ENCODE results near the gene ALDH3B2. TPM values are rescaled to one million over a fixed set of nuclear protein-coding genes. Genes with fewer than 3 reads are reported as not detected.
"Not testable (repeated sequence)": the region's sequence is repeated elsewhere in the genome, so short reads cannot be mapped to it uniquely, and the experiment has no call there.

Gene ALDH3B2
- total and polyA plus RNA-seq, 2 experiments from 2014 or later: 1.6 to 2.5 TPM

GRCh38 chr11:67687986-67688385 lies 13.6 kb upstream of the ALDH3B2 start:
- Histone ChIP-seq H3K36me3 (replicated peaks; ENCODE audit: insufficient read depth, low read depth) (no peaks in the 10 kb centered on the region), H3K4me2 (no peak overlapping the region), H4K20me1 (ENCODE audit: insufficient read depth, poor library complexity, severe bottlenecking) (no peaks in the 10 kb centered on the region), H2AFZ (no peak overlapping the region), H3K79me2 (no peaks in the 10 kb centered on the region), H3K9me2 (replicated peaks; ENCODE audit: insufficient read depth) (no peaks in the 10 kb centered on the region), H3K4me1 (ENCODE audit: insufficient read depth) (peaks cover 4% of the 10 kb centered on the region), H3K27me3 (no peaks in the 10 kb centered on the region), H3K4me3 (no peak overlapping the region), H3K9me3 (ENCODE audit: low read depth) (no peaks in the 10 kb centered on the region), H3K27ac (no peak overlapping the region)
- 96% methylated on average over 2 of the region's 2 CpGs for WGBS (ENCODE audit: low lambda C conversion rate, missing lambda C conversion rate)
- DNase-seq (ENCODE audit: low spot score): no peak
- TF ChIP-seq CTCF (IDR thresholded peaks at IDR 0.05; ENCODE audit: poor library complexity) (no peak), EZH2phosphoT487 (IDR thresholded peaks at IDR 0.05; ENCODE audit: low read depth, severe bottlenecking, unreplicated experiment) (no peak), EZH2 (IDR thresholded peaks at IDR 0.05; ENCODE audit: borderline replicate concordance) (no peak)

GRCh38 chr11:67685641-67686332 lies 11.4 kb upstream of the ALDH3B2 start:
- not testable (repeated sequence) for H4K20me1 ChIP-seq (ENCODE audit: insufficient read depth, poor library complexity, severe bottlenecking); H3K4me3 ChIP-seq; H2AFZ ChIP-seq; H3K4me1 ChIP-seq (ENCODE audit: insufficient read depth); DNase-seq (ENCODE audit: low spot score); H3K27ac ChIP-seq; H3K4me2 ChIP-seq; H3K9me3 ChIP-seq (ENCODE audit: low read depth); H3K9me2 ChIP-seq (replicated peaks; ENCODE audit: insufficient read depth); H3K27me3 ChIP-seq; H3K36me3 ChIP-seq (replicated peaks; ENCODE audit: insufficient read depth, low read depth); H3K79me2 ChIP-seq
- 66% methylated on average over 8 of the region's 8 CpGs for WGBS (ENCODE audit: low lambda C conversion rate, missing lambda C conversion rate)

GRCh38 chr11:67682126-67683034 lies 8.0 kb upstream of the ALDH3B2 start:
- not testable (repeated sequence) for H3K27me3 ChIP-seq; H3K4me1 ChIP-seq (ENCODE audit: insufficient read depth); H3K36me3 ChIP-seq (replicated peaks; ENCODE audit: insufficient read depth, low read depth); H3K79me2 ChIP-seq; H3K9me3 ChIP-seq (ENCODE audit: low read depth); H3K27ac ChIP-seq; H4K20me1 ChIP-seq (ENCODE audit: insufficient read depth, poor library complexity, severe bottlenecking); H3K4me2 ChIP-seq; H3K4me3 ChIP-seq; DNase-seq (ENCODE audit: low spot score); H3K9me2 ChIP-seq (replicated peaks; ENCODE audit: insufficient read depth); H2AFZ ChIP-seq
- WGBS (ENCODE audit: low lambda C conversion rate, missing lambda C conversion rate): 72% methylated on average over 14 of the region's 14 CpGs

- no peak for TF ChIP-seq CTCF (IDR thresholded peaks at IDR 0.05; ENCODE audit: poor library complexity)
- TF ChIP-seq EZH2phosphoT487 (IDR thresholded peaks at IDR 0.05; ENCODE audit: low read depth, severe bottlenecking, unreplicated experiment): no peak
- no peak for TF ChIP-seq EZH2 (IDR thresholded peaks at IDR 0.05; ENCODE audit: borderline replicate concordance)
- Histone ChIP-seq H3K27ac (no peak overlapping the region), H3K9me2 (replicated peaks; ENCODE audit: insufficient read depth) (no peaks in the 10 kb centered on the region), H3K4me3 (no peak overlapping the region), H3K79me2 (no peaks in the 10 kb centered on the region), H3K27me3 (no peaks in the 10 kb centered on the region), H4K20me1 (ENCODE audit: insufficient read depth, poor library complexity, severe bottlenecking) (no peaks in the 10 kb centered on the region), H2AFZ (no peak overlapping the region), H3K4me2 (no peak overlapping the region), H3K36me3 (replicated peaks; ENCODE audit: insufficient read depth, low read depth) (no peaks in the 10 kb centered on the region), H3K4me1 (ENCODE audit: insufficient read depth) (peaks cover 8% of the 10 kb centered on the region), H3K9me3 (ENCODE audit: low read depth) (no peaks in the 10 kb centered on the region)
- no peak for DNase-seq (ENCODE audit: low spot score)
- 81% methylated on average over 3 of the region's 3 CpGs for WGBS (ENCODE audit: low lambda C conversion rate, missing lambda C conversion rate)
These were observed 6.5 kb upstream of the ALDH3B2 start for GRCh38 chr11:67680696-67681470.
